Ovary (tissue), 9 donors: ENCODE data around the gene CFDP1. TPM values are rescaled to one million over a fixed set of nuclear protein-coding genes. Genes with fewer than 3 reads are reported as not detected.

Experiments
- DNase-seq, 5 donors: peaks; one replicate each; pipeline ENCODE4 v3.0.0-alpha.2; 2019 to 2020
- H3K27ac ChIP-seq, 2 donors: fragments of 200-600 bp; one replicate each; pipeline versions ENCODE4 v1.5.1 to v1.8.0; 2019 to 2022
- H3K27me3 ChIP-seq: fragments of 200-600 bp; one replicate; pipeline ENCODE4 v1.8.0; 2022
- H3K36me3 ChIP-seq: fragments of 200-600 bp; sonication (generic); one replicate; pipeline ENCODE4 v1.5.1; 2019
- H3K4me1 ChIP-seq: one replicate; pipeline ENCODE4 v1.8.1; 2013; ENCODE audit warnings: mild to moderate bottlenecking, moderate library complexity; ENCODE audit not compliant: insufficient read depth
- H3K4me3 ChIP-seq: fragments of 200-600 bp; sonication (generic); one replicate; pipeline ENCODE4 v1.5.1; 2017
- H3K9me3 ChIP-seq, 2 donors: fragments of 200-600 bp in 1 of 2; sonication (generic) in 1 of 2; one replicate each; pipeline versions ENCODE4 v1.5.1 to v1.8.1; 2013 to 2019; ENCODE audit warnings: mild to moderate bottlenecking in 1 of 2, moderate library complexity in 1 of 2
- CTCF ChIP-seq, 3 donors: fragments of 450-650 bp in 2 of 3; fragments of 200-600 bp in 1 of 3; IDR thresholded peaks; one replicate each; pipeline versions ENCODE4 v1.5.1 to v1.8.0; 2016 to 2022; ENCODE audit warnings: antibody characterized with exemption in 3 of 3, mild to moderate bottlenecking in 1 of 3
- EP300 ChIP-seq: sonication (generic); formaldehyde crosslinking; IDR thresholded peaks from one replicate; pipeline ENCODE4 v1.6.1; 2017; ENCODE audit warnings: antibody characterized with exemption
- POLR2A ChIP-seq: fragments of 450-650 bp; IDR thresholded peaks from one replicate; pipeline ENCODE4 v1.6.1; 2017; ENCODE audit warnings: antibody characterized with exemption, mild to moderate bottlenecking, moderate library complexity
- WGBS, 3 donors: extraction: QIAGEN DNeasy Blood & Tissue Kit in 1 of 3; methylation state at CpG; one replicate each; pipeline versions ENCODE4 v1.1.5 to v1.1.7; 2013 to 2017; 5-methylcytosine and 5-hydroxymethylcytosine counted together
- intact Hi-C, 4 donors: fragments of 100-400 bp; cut with DNase I; formaldehyde crosslinking; loops; one replicate each; pipeline versions ENCODE4 v1.11.0 to v1.15.1; 2022 to 2023
- polyA plus RNA-seq, 2 donors: library from polyadenylated mRNA; stranded (reverse); fragments of 200-250 nt in 1 of 2; fragments of 350-450 nt in 1 of 2; fragmentation: Illumina TruSeq in 1 of 2; extraction: RNeasy Lipid Tissue Mini Kit (QIAGEN cat#74804) in 1 of 2; gene quantifications; one replicate each; pipeline ENCODE4 v1.2.3, GENCODE V29; 2013 to 2014
- total RNA-seq, 7 donors: library from RNA; depleted of rRNA in 2 of 7; stranded (reverse); fragments of >200 nt in 2 of 7; fragmentation: NEBNext Ultra II Directional in 3 of 7; extraction: Animal tissue kit (Norgen Biotek cat#: 25700) in 3 of 7; gene quantifications; one replicate each; pipeline versions ENCODE4 v1.1.0 to v1.2.4, GENCODE V29; 2016 to 2023
- donor health status: DM: no; HTN: no; CAD: no; lungs with moderate emphysema.
- donor health status: DM: no; HTN: no; CAD: no.
- donor health status: Bipolar disorder and iron deficiency.
- donor health status: DM: yes; HTN: yes; CAD: no.
- donor health status: DM: no; HTN: no; CAD: no.
- donor health status: DM: yes; HTN: yes; CAD: no.

Gene CFDP1
- total and polyA plus RNA-seq, 9 donors: 67.0 to 173 (median 73.0) TPM

DNA sequence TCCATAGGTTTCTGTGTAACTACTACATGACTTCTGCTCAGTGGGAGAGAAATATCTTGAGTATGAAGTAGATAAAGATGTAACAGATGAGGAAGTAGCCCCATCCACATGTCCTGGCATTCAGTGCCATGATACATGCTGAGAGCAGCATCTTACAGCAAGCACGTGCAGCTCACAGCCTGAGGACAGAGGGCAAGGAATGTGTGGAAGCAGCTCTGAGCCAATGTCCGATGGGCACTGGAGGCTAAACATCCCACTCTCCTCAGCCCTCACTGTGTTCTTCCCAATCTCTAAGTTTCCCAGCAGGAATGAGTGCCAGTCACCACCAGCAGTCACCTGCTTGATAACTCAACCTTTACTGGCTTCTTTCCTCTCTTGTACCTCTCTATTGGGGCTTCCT lies 40.4 kb downstream of the CFDP1 start:
- Histone ChIP-seq H3K27ac (no peak overlapping the region), H3K27me3 (no peaks in the 10 kb centered on the region), H3K9me3 (no peaks in the 10 kb centered on the region), H3K4me1 (no peaks in the 10 kb centered on the region), H3K4me3 (no peak overlapping the region), H3K36me3 (no peaks in the 10 kb centered on the region)
- WGBS, 3 donors: 54 to 78% (median 69%) methylated on average over 2 of the region's 2 CpGs
- no peak for DNase-seq
- TF ChIP-seq CTCF (IDR thresholded peaks at IDR 0.05): no peak
- TF ChIP-seq POLR2A: no peak
- TF ChIP-seq EP300: no peak
- intact Hi-C loops: no loop called here

DNA sequence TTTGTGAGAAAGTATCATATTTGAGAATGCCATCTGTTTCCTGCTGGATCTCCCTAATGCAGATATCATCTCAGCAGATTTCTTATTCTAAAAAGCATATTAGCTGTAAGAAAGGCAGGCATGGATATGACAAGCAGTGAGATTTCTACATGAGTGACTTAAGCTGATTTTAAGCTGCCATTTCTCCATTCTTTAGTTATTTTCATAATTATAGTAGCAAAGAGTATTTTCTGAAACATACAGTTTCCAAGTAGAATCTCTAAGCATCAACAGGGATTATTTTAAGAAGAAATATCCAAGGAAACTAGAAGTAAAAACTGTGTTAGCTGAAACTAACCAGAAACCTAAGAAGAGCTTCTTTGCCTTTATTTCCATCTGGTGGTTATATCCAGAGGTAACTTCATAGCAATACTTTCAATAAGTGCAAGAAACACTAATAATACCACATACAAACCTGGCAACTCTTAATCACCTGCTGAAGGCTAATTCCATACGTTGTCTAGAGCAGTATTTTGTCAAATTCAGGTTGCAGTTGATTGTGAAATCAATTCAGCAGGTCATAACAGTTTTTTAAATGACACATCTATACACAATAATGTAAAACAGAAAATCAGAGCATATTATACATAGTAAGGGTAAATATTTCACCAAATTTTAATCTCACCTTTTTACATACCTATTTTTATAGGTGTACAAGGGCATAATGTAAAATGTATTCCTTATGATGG lies 42.2 kb downstream of the CFDP1 start:
- H3K27ac ChIP-seq: no peak overlapping the region
- intact Hi-C loops: no loop called here
- H3K9me3 ChIP-seq: no peaks in the 10 kb centered on the region
- TF ChIP-seq POLR2A: no peak
- no peak for TF ChIP-seq EP300
- no peak for TF ChIP-seq CTCF (IDR thresholded peaks at IDR 0.05)
- no peak for DNase-seq
- 79 to 86% (median 82%) methylated on average over 1 of the region's 1 CpG for WGBS, 3 donors
- no peaks in the 10 kb centered on the region for H3K27me3 ChIP-seq
- no peaks in the 10 kb centered on the region for H3K36me3 ChIP-seq
- H3K4me1 ChIP-seq: no peaks in the 10 kb centered on the region
- H3K4me3 ChIP-seq: no peak overlapping the region

- intact Hi-C loops: loop anchor here in 3 of 4 donors (5.0 kb wide), 1 partner anchor 157 kb away; no protein-coding TSS in a partner anchor
- Histone ChIP-seq H3K9me3 (no peaks in the 10 kb centered on the region), H3K36me3 (no peaks in the 10 kb centered on the region), H3K27ac (no peak overlapping the region), H3K27me3 (no peaks in the 10 kb centered on the region), H3K4me3 (no peak overlapping the region), H3K4me1 (no peaks in the 10 kb centered on the region)
- no peak for TF ChIP-seq CTCF (IDR thresholded peaks at IDR 0.05)
- no peak for TF ChIP-seq POLR2A
- TF ChIP-seq EP300: no peak
- 77 to 88% (median 88%) methylated on average over 2 of the region's 2 CpGs for WGBS, 3 donors
- DNase-seq: no peak
Measured at GRCh38 chr16:75389096-75389690, 44.1 kb downstream of the CFDP1 start.

DNA sequence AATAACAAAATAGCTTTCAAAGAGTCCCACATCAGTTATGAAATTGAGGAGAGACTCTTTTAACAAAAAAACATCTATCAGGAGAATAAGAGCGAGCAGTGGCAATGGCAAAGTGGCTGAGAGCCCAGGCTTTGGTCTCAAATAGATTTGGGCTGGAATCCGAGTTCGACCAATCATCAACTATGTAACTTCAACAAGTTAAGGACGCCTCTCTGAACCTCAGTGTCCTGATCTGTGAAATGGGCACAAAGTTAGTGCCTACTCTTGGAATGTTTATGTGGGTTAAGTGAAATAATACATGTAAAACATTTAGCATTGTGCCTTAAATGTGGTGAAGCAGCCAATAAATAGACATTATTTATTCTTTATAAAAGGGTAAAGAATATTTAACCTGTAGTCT lies 45.4 kb downstream of the CFDP1 start:
- Histone ChIP-seq H3K4me1 (no peaks in the 10 kb centered on the region), H3K27me3 (no peaks in the 10 kb centered on the region), H3K4me3 (no peak overlapping the region), H3K9me3 (no peaks in the 10 kb centered on the region), H3K36me3 (no peaks in the 10 kb centered on the region), H3K27ac (no peak overlapping the region)
- DNase-seq: no peak
- TF ChIP-seq POLR2A (no peak), EP300 (no peak), CTCF (IDR thresholded peaks at IDR 0.05) (no peak)
- WGBS, 3 donors: 71 to 86% (median 84%) methylated on average over 4 of the region's 4 CpGs
- intact Hi-C loops: loop anchor here (2.0 to 5.0 kb wide), 2 partner anchors 153 to 156 kb away; no protein-coding TSS in a partner anchor
